HepG2 (cell line): ENCODE data around the gene F7. TPM values are rescaled to one million over a fixed set of nuclear protein-coding genes. Genes with fewer than 3 reads are reported as not detected.
A peak's percentile ranks its signal among the peaks of the same experiment; 100 is the strongest.

ENCODE experiments used
- AHR ChIP-seq: IDR thresholded peaks from 2 replicates; pipeline ENCODE4 v1.6.1; 2018; ENCODE audit warnings: missing genetic modification reagents, missing compliant biosample characterization
- ARNT2 ChIP-seq: sonication (generic); formaldehyde crosslinking; IDR thresholded peaks from 2 replicates; pipeline ENCODE4 v1.8.0; 2022; ENCODE audit warnings: mild to moderate bottlenecking, low read depth, missing genetic modification reagents, moderate library complexity
- CREB1 ChIP-seq, 2 experiments: fragments of 450-650 bp in 1 of 2; IDR thresholded peaks; 2 replicates each; pipeline ENCODE4 v1.6.1; 2016 to 2017; ENCODE audit warnings: control low read depth in 1 of 2, mild to moderate bottlenecking in 1 of 2, missing compliant biosample characterization in 1 of 2, missing genetic modification characterization in 1 of 2
- EED ChIP-seq: sonication (generic); formaldehyde crosslinking; IDR thresholded peaks from 2 replicates; pipeline ENCODE4 v1.5.0; 2020; ENCODE audit warnings: mild to moderate bottlenecking, missing genetic modification reagents
- KDM3A ChIP-seq: IDR thresholded peaks from 2 replicates; pipeline ENCODE4 v1.6.1; 2018; ENCODE audit warnings: low read depth, missing compliant biosample characterization
- MIER3 ChIP-seq: IDR thresholded peaks from 2 replicates; pipeline ENCODE4 v1.6.1; 2016; ENCODE audit warnings: missing compliant biosample characterization, borderline replicate concordance
- NCOA1 ChIP-seq: sonication (generic); formaldehyde crosslinking; IDR thresholded peaks from 2 replicates; pipeline ENCODE4 v1.9.0; 2021; ENCODE audit warnings: missing genetic modification reagents
- PAX8 ChIP-seq: sonication (generic); formaldehyde crosslinking; IDR thresholded peaks from 2 replicates; pipeline ENCODE4 v1.8.0; 2022; ENCODE audit warnings: mild to moderate bottlenecking, missing genetic modification reagents, borderline replicate concordance
- PHF8 ChIP-seq: sonication (generic); formaldehyde crosslinking; IDR thresholded peaks from 2 replicates; pipeline ENCODE4 v1.5.0; 2020; ENCODE audit warnings: missing genetic modification reagents
- SAFB2 ChIP-seq: sonication (generic); formaldehyde crosslinking; IDR thresholded peaks from 2 replicates; pipeline ENCODE4 v1.5.1; 2020; ENCODE audit warnings: missing genetic modification reagents, low read depth, mild to moderate bottlenecking, borderline replicate concordance
- SALL2 ChIP-seq: sonication (generic); formaldehyde crosslinking; IDR thresholded peaks from 2 replicates; pipeline ENCODE4 v1.8.1; 2023; ENCODE audit warnings: mild to moderate bottlenecking, missing genetic modification reagents, inconsistent platforms
- STAG1 ChIP-seq: sonication (generic); formaldehyde crosslinking; IDR thresholded peaks from 2 replicates; pipeline ENCODE4 v1.4.0; 2020; ENCODE audit warnings: missing genetic modification reagents
- ZNF264 ChIP-seq: sonication (generic); formaldehyde crosslinking; IDR thresholded peaks from 2 replicates; pipeline ENCODE4 v1.4.0; 2020; ENCODE audit warnings: missing genetic modification reagents
- ZNF441 ChIP-seq: sonication (generic); formaldehyde crosslinking; IDR thresholded peaks from 2 replicates; pipeline ENCODE4 v1.7.0; 2021; ENCODE audit warnings: missing genetic modification reagents, borderline replicate concordance
- ZNF460 ChIP-seq: sonication (generic); formaldehyde crosslinking; IDR thresholded peaks from 2 replicates; pipeline ENCODE4 v1.5.1; 2020; ENCODE audit warnings: missing genetic modification reagents, mild to moderate bottlenecking, borderline replicate concordance
- ZNF552 ChIP-seq: sonication (generic); formaldehyde crosslinking; IDR thresholded peaks from 2 replicates; pipeline ENCODE4 v1.9.0; 2022; ENCODE audit warnings: missing genetic modification reagents, mild to moderate bottlenecking, borderline replicate concordance
- ZNF772 ChIP-seq: sonication (generic); formaldehyde crosslinking; IDR thresholded peaks from 2 replicates; pipeline ENCODE4 v1.5.0; 2020; ENCODE audit warnings: mild to moderate bottlenecking, missing genetic modification reagents
- polyA plus RNA-seq, 8 experiments: library from polyadenylated mRNA; depleted of rRNA in 3 of 8; stranded (reverse) in 7 of 8; unstranded in 1 of 8; fragments of >200 nt; fragmentation: Illumina TruSeq in 4 of 8; extraction: Trizol in 4 of 8; gene quantifications; 2 replicates each; pipeline versions ENCODE4 v1.2.1 to v1.2.3, GENCODE V29; 2011 to 2016; ENCODE audit warnings: low read depth in 4 of 8, missing spikeins in 1 of 8, mixed read lengths in 1 of 8; ENCODE audit not compliant: insufficient read depth in 1 of 8
- total RNA-seq, 5 experiments: library from RNA; depleted of rRNA; stranded (reverse); fragments of >200 nt; fragmentation: Illumina TruSeq; extraction: Trizol; gene quantifications; 2 replicates each; pipeline ENCODE4 v1.2.3, GENCODE V29; 2016; ENCODE audit warnings: low read depth in 1 of 5
- TF ChIP-seq, protein P1 (sequence below): sonication (generic); formaldehyde crosslinking; IDR thresholded peaks from 2 replicates; pipeline ENCODE4 v1.5.0; 2020; ENCODE audit warnings: missing genetic modification reagents
- TF ChIP-seq, protein P2 (sequence below): sonication (generic); formaldehyde crosslinking; IDR thresholded peaks from 2 replicates; pipeline ENCODE4 v1.4.0; 2020; ENCODE audit warnings: missing genetic modification reagents, borderline replicate concordance
- TF ChIP-seq, protein P3 (sequence below): sonication (generic); formaldehyde crosslinking; IDR thresholded peaks from 2 replicates; pipeline ENCODE4 v1.8.1; 2023; ENCODE audit warnings: mild to moderate bottlenecking, missing genetic modification reagents
- TF ChIP-seq, protein P4 (sequence below): sonication (generic); formaldehyde crosslinking; IDR thresholded peaks from 2 replicates; pipeline ENCODE4 v1.4.0; 2020; ENCODE audit warnings: mild to moderate bottlenecking, missing genetic modification reagents

F7 gene
- total and polyA plus RNA-seq, 2 of the 13 experiments (the other 11 are each of a cell fraction or from before 2014, with no cell fraction given) = 12.6 to 26.5 TPM

GRCh38 chr13:113105032-113105920 lies at the start of gene F7 (continued):
- TF ChIP-seq, protein P1, sequence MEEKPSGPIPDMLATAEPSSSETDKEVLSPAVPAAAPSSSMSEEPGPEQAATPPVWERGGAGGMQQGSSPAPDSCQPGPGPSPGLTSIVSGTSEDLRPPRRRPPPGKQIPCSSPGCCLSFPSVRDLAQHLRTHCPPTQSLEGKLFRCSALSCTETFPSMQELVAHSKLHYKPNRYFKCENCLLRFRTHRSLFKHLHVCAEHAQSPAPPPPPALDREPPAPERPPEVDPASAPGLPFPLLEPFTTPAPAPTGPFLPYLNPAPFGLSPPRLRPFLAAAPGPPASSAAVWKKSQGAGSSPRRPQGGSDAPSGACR = peak; percentile 87
- TF ChIP-seq, protein P2, sequence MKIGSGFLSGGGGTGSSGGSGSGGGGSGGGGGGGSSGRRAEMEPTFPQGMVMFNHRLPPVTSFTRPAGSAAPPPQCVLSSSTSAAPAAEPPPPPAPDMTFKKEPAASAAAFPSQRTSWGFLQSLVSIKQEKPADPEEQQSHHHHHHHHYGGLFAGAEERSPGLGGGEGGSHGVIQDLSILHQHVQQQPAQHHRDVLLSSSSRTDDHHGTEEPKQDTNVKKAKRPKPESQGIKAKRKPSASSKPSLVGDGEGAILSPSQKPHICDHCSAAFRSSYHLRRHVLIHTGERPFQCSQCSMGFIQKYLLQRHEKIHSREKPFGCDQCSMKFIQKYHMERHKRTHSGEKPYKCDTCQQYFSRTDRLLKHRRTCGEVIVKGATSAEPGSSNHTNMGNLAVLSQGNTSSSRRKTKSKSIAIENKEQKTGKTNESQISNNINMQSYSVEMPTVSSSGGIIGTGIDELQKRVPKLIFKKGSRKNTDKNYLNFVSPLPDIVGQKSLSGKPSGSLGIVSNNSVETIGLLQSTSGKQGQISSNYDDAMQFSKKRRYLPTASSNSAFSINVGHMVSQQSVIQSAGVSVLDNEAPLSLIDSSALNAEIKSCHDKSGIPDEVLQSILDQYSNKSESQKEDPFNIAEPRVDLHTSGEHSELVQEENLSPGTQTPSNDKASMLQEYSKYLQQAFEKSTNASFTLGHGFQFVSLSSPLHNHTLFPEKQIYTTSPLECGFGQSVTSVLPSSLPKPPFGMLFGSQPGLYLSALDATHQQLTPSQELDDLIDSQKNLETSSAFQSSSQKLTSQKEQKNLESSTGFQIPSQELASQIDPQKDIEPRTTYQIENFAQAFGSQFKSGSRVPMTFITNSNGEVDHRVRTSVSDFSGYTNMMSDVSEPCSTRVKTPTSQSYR (CRISPR knock-in tag) = peak; percentile 100
- TF ChIP-seq SAFB2 (CRISPR knock-in tag) = no peak; the same call in 1 of the 2 replicates
- TF ChIP-seq, protein P3, sequence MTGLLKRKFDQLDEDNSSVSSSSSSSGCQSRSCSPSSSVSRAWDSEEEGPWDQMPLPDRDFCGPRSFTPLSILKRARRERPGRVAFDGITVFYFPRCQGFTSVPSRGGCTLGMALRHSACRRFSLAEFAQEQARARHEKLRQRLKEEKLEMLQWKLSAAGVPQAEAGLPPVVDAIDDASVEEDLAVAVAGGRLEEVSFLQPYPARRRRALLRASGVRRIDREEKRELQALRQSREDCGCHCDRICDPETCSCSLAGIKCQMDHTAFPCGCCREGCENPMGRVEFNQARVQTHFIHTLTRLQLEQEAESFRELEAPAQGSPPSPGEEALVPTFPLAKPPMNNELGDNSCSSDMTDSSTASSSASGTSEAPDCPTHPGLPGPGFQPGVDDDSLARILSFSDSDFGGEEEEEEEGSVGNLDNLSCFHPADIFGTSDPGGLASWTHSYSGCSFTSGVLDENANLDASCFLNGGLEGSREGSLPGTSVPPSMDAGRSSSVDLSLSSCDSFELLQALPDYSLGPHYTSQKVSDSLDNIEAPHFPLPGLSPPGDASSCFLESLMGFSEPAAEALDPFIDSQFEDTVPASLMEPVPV = peak; percentile 78; the same call in 1 of the 2 replicates
- no peak; the same call in 1 of the 2 replicates for TF ChIP-seq ZNF264 (CRISPR knock-in tag)
- TF ChIP-seq STAG1 (CRISPR knock-in tag) = peak; percentile 30
- 0 out of 2 replicates have a peak, but pooled peaks have one; percentile 35 for TF ChIP-seq KDM3A (CRISPR knock-in tag)
- 0 out of 2 replicates have a peak, but pooled peaks have one; percentile 51 for TF ChIP-seq ZNF552
- TF ChIP-seq NCOA1 (CRISPR knock-in tag) = no peak
- TF ChIP-seq AHR (CRISPR knock-in tag) = no peak
- 0 out of 2 replicates have a peak, but pooled peaks have one; percentile 32 for TF ChIP-seq PAX8 (CRISPR knock-in tag)
- TF ChIP-seq ZNF772 (CRISPR knock-in tag) = peak; percentile 92
- peak; percentile 23; the same call in 1 of the 2 replicates for TF ChIP-seq ZNF460 (CRISPR knock-in tag)
- TF ChIP-seq ARNT2 = no peak; the same call in 1 of the 2 replicates
- TF ChIP-seq MIER3 (CRISPR knock-in tag) = peak; percentile 85; the same call in 1 of the 2 replicates
- peak; percentile 92; the same call in 1 of the 2 replicates for TF ChIP-seq ZNF441 (CRISPR knock-in tag)
- no peak for TF ChIP-seq EED
- TF ChIP-seq, protein P4, sequence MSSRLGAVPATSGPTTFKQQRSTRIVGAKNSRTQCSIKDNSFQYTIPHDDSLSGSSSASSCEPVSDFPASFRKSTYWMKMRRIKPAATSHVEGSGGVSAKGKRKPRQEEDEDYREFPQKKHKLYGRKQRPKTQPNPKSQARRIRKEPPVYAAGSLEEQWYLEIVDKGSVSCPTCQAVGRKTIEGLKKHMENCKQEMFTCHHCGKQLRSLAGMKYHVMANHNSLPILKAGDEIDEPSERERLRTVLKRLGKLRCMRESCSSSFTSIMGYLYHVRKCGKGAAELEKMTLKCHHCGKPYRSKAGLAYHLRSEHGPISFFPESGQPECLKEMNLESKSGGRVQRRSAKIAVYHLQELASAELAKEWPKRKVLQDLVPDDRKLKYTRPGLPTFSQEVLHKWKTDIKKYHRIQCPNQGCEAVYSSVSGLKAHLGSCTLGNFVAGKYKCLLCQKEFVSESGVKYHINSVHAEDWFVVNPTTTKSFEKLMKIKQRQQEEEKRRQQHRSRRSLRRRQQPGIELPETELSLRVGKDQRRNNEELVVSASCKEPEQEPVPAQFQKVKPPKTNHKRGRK (CRISPR knock-in tag) = no peak
- peak; percentile 33; the same call in 1 of the 2 replicates for TF ChIP-seq CREB1 (IDR thresholded peaks at IDR 0.05)
- no peak for TF ChIP-seq CREB1 (CRISPR knock-in tag; IDR thresholded peaks at IDR 0.05)
- peak; percentile 71; the same call in 1 of the 2 replicates for TF ChIP-seq SALL2 (CRISPR knock-in tag)
- TF ChIP-seq PHF8 (CRISPR knock-in tag) = peak; percentile 23; the same call in 1 of the 2 replicates
